AG10803 (cell line): ENCODE measurements around the gene ZBED2.

ENCODE experiments used
- DNase-seq: peaks from one replicate; pipeline ENCODE4 v3.0.0; 2010; ENCODE audit warnings: low read depth
- H3K4me3 ChIP-seq: 2 replicates; pipeline ENCODE4 v1.5.1; 2011; ENCODE audit warnings: mild to moderate bottlenecking, low read length, control low read depth
- TF ChIP-seq, protein P1 (sequence below): conservative IDR thresholded peaks from 2 replicates; pipeline ENCODE4 v1.5.1; 2011; ENCODE audit warnings: mild to moderate bottlenecking, low read length, control low read depth, inconsistent platforms

Gene ZBED2

DNA sequence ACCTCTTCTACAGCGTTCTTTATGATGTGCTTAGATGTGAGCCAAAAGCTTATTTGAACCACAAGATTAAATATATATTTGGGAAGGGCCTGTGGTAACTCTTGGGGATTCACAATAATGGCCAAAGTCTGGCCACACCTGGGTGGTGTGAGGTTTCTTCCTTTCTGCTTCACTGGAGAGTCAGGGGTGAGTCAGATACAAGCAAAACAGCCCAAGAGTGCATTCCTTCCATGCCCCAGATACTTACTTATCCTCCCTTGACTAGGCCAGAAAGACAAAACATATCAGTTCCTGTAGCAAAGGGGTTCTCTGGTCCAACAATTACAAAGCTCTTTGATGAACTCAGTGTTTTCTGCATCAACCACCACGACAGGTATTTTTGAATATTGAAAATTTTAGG lies 941 bp downstream of the ZBED2 start:
- H3K4me3 ChIP-seq, result no peak overlapping the region
- peak; percentile 76 for DNase-seq
- TF ChIP-seq, protein P1, sequence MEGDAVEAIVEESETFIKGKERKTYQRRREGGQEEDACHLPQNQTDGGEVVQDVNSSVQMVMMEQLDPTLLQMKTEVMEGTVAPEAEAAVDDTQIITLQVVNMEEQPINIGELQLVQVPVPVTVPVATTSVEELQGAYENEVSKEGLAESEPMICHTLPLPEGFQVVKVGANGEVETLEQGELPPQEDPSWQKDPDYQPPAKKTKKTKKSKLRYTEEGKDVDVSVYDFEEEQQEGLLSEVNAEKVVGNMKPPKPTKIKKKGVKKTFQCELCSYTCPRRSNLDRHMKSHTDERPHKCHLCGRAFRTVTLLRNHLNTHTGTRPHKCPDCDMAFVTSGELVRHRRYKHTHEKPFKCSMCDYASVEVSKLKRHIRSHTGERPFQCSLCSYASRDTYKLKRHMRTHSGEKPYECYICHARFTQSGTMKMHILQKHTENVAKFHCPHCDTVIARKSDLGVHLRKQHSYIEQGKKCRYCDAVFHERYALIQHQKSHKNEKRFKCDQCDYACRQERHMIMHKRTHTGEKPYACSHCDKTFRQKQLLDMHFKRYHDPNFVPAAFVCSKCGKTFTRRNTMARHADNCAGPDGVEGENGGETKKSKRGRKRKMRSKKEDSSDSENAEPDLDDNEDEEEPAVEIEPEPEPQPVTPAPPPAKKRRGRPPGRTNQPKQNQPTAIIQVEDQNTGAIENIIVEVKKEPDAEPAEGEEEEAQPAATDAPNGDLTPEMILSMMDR, result no peak

DNA sequence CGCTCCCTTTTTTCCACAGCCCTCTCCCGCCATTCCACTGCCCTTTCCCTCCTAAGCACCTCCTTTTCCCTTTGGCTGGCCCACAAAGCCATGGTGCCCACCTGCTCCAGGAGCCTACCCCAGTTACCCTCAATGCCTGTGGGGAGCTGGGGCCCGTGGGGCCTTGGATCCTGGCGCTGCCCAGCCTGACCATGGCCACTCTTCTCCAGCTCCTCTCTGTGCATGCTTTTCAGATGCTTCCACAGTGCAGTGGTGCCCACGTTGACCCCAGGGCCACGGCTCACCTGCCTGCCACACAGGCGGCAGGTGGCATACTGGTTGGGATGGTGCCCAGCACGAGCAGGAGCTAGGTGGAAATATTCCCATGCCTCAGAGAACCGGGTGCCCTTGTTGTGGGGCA lies 1.5 kb downstream of the ZBED2 start:
- H3K4me3 ChIP-seq, result no peak overlapping the region
- DNase-seq, result no peak
- TF ChIP-seq, protein P1, result no peak

DNA sequence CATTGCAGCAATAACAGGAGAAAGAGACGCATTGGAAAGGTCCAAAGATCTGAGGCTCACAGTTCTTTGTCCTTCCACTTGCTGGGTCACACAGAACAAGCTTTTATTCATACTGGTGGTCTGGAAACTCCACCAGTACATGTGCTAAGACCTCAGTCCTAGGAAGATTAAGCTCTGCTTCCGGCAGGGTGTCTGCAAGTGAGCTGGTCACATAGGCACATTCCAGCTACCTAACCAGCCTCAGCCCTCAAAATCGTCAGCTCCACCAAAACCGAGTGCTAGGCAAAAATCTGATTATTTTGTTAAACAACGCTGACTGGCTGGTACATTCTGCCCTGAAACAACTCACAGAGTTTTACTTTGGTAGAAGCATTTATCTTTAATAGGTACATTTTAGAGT lies 2.2 kb downstream of the ZBED2 start:
- no peak overlapping the region for H3K4me3 ChIP-seq
- TF ChIP-seq, protein P1, result no peak
- DNase-seq, result no peak

DNA sequence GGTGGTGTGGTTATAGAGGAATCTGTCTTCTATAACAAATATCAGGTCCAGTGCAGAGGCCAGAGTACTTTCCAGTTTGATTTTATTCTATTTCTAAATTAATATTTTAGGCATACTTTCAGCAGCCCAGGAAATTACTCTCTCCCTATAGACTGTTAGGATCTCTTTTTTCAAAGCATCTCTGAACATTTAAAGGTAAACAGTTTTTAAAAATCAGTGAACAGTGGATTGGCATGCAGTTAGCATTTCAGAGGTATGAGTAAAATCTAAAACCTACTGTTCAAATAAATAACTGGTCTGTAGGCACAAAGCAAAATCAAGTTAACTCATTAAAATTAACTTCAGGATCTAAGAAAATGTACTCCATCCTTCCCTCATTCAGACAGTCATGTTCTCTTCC lies 3.0 kb downstream of the ZBED2 start:
- H3K4me3 ChIP-seq, result no peak overlapping the region
- TF ChIP-seq, protein P1, result no peak
- DNase-seq, result no peak

DNA sequence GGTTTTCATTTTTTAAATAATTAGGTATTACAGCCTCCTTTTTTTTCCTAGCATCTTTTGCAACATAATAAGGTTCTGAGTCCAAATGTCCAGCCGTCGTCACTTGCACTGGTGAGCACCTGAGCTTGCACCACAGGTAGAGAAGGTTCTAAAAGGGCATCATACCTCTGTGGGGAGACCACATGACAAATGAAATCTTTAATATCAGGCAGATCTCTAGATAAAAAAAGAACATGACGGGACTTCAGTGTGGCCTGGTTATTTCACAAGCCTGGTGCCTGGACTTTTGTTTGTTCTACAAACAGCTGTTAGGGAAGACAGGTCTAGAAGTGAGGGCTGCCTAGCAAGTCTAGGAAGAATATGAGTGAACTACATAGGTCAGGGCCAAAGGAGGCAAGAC lies 3.6 kb downstream of the ZBED2 start:
- TF ChIP-seq, protein P1, result no peak
- H3K4me3 ChIP-seq, result no peak overlapping the region
- no peak for DNase-seq

DNA sequence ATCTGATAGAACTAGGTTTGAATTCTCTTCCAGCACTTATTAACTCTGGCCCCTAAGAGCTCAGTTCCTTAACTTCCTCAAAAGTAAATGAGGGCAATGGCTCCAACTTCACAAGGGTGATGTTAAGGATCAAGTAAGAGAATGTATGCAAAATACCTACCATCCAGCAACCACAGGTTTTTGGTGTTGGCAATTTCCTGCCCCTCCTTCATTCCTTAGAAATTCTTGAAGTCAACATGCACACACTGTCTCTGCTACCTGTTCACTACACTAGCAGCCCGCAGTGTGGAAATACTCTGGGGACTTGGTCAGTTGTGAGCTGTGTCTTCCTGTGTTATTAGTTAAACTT lies 5.0 kb downstream of the ZBED2 start:
- TF ChIP-seq, protein P1, result no peak
- no peak overlapping the region for H3K4me3 ChIP-seq
- DNase-seq, result no peak

DNA sequence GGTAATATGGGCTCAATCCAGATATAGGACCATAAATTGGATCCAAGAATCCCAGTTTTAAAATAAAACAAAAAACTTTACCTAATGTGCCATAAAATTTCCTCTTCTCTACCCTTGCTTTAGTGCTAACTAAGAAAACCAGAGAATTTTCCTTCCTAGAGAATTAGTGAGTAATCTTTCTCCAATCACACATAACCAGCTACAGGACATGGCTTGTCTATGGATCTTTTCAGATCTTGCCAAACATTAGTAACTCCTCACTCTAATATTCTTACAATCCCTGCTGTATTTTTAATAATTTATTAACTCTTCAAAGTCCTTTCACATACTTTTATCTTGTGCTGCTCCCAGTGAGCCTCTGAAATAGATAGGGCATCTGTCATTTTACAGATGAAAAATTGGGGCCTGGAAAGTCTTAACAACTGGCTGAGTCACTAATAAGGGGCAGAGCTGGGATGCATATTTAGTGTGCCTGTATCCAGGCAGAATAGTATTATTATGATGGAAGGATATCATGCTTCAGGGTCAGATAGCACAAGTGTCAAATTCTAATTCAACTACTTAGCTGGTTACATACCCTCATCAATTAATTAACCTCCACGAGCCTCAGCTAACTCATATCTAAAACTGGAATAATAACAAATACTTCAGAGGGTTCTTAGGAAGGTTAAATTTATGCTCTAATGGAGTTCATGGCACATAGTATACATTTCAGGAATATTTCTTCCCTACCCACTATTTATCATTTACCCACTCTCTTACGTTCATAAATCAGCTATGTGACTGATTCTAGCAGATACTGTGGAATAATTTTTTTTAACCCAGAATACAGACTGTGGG lies 5.6 kb downstream of the ZBED2 start:
- no peak overlapping the region for H3K4me3 ChIP-seq
- DNase-seq, result no peak
- TF ChIP-seq, protein P1, result no peak
